Smooth muscle cell (in vitro differentiated cells): ENCODE data around the gene FTH1. TPM values are rescaled to one million over a fixed set of nuclear protein-coding genes. Genes with fewer than 3 reads are reported as not detected.
"Not testable (repeated sequence)": the region's sequence is repeated elsewhere in the genome, so short reads cannot be mapped to it uniquely, and the experiment has no call there.

Experiments
- DNase-seq: peaks from one replicate; lab custom pipeline; 2025; ENCODE audit not compliant: unreplicated experiment; lab: John Stamatoyannopoulos, UW
- H2AFZ ChIP-seq: fragments of 200-600 bp; sonication (generic); 2 replicates; pipeline ENCODE4 v1.6.0; 2016; ENCODE audit warnings: antibody characterized with exemption, low read depth, mild to moderate bottlenecking
- H3F3A ChIP-seq: fragments of 200-600 bp; sonication (generic); 2 replicates; pipeline ENCODE4 v1.6.0; 2017; ENCODE audit warnings: antibody characterized with exemption, low read depth
- H3K27ac ChIP-seq: fragments of 200-600 bp; sonication (generic); 2 replicates; pipeline ENCODE4 v1.5.1; 2016; ENCODE audit warnings: low read depth, mild to moderate bottlenecking
- H3K27me3 ChIP-seq: fragments of 200-600 bp; sonication (generic); 2 replicates; pipeline ENCODE4 v1.6.1; 2016; ENCODE audit warnings: low read depth, mild to moderate bottlenecking
- H3K36me3 ChIP-seq: fragments of 200-600 bp; sonication (generic); 2 replicates; pipeline ENCODE4 v1.5.1; 2016; ENCODE audit warnings: low read depth
- H3K4me1 ChIP-seq: fragments of 200-600 bp; sonication (generic); 2 replicates; pipeline ENCODE4 v1.5.1; 2016; ENCODE audit warnings: low read depth
- H3K4me2 ChIP-seq: fragments of 200-600 bp; sonication (generic); 2 replicates; pipeline ENCODE4 v1.6.0; 2016; ENCODE audit warnings: mild to moderate bottlenecking
- H3K4me3 ChIP-seq: fragments of 200-600 bp; sonication (generic); 2 replicates; pipeline ENCODE4 v1.5.1; 2016; ENCODE audit warnings: mild to moderate bottlenecking
- H3K79me2 ChIP-seq: fragments of 200-600 bp; sonication (generic); 2 replicates; pipeline ENCODE4 v1.6.0; 2016; ENCODE audit warnings: low read depth, mild to moderate bottlenecking
- H3K9ac ChIP-seq: fragments of 200-600 bp; sonication (generic); 2 replicates; pipeline ENCODE4 v1.6.0; 2016; ENCODE audit warnings: low read depth
- H3K9me3 ChIP-seq: fragments of 200-600 bp; sonication (generic); replicated peaks from 2 replicates; pipeline ENCODE4 v1.5.1; 2016; ENCODE audit warnings: low read depth
- H4K20me1 ChIP-seq: fragments of 200-600 bp; sonication (generic); 2 replicates; pipeline ENCODE4 v1.6.0; 2016; ENCODE audit warnings: low read depth
- CTCF ChIP-seq: fragments of 200-600 bp; sonication (generic); IDR thresholded peaks from 2 replicates; pipeline ENCODE4 v1.5.1; 2017; ENCODE audit warnings: borderline replicate concordance, mild to moderate bottlenecking, antibody characterized with exemption; ENCODE audit not compliant: insufficient read depth, poor library complexity, severe bottlenecking
- WGBS: methylation state at CpG from one replicate; pipeline ENCODE4 v1.1.7; 2016; ENCODE audit warnings: low lambda C conversion rate; 5-methylcytosine and 5-hydroxymethylcytosine counted together
- polyA plus RNA-seq: library from polyadenylated mRNA; unstranded; fragments of >200 nt; fragmentation: Nextera tagmentation; extraction: Ambion mirVana; gene quantifications from 2 replicates; pipeline ENCODE4 v1.2.1, GENCODE V29; 2016
- total RNA-seq: library from RNA; depleted of rRNA; stranded (reverse); fragments of >200 nt; gene quantifications from 2 replicates; pipeline ENCODE4 v1.2.3, GENCODE V29; 2014

The FTH1 gene
- total and polyA plus RNA-seq, 2 experiments from 2014 or later = 1,173 to 6,048 TPM

- H3K4me1 ChIP-seq = peaks cover 56% of the 10 kb centered on the region
- 65% methylated on average over 16 of the region's 16 CpGs for WGBS
- TF ChIP-seq CTCF = no peak
Measured at GRCh38 chr11:61968758-61969390, 1.4 kb upstream of the FTH1 start.

GRCh38 chr11:61967924-61968757 lies 707 bp upstream of the FTH1 start:
- 12% methylated on average over 52 of the region's 53 CpGs for whole genome bisulfite sequencing
- peaks cover 27% of the 10 kb centered on the region for H3K79me2 ChIP-seq
- H3K27me3 ChIP-seq = no peaks in the 10 kb centered on the region
- H4K20me1 ChIP-seq = peaks cover 42% of the 10 kb centered on the region
- H3K4me2 ChIP-seq = peak overlapping the region; percentile 87
- no peaks in the 10 kb centered on the region for H3K9me3 ChIP-seq
- H3K36me3 ChIP-seq = no peaks in the 10 kb centered on the region
- peak overlapping the region; percentile 97 for H3K27ac ChIP-seq
- H3K9ac ChIP-seq = peak overlapping the region; percentile 87
- peaks cover 48% of the 10 kb centered on the region for H3K4me1 ChIP-seq
- H3F3A ChIP-seq = peaks cover 46% of the 10 kb centered on the region
- no peak for DNase-seq
- no peak for TF ChIP-seq CTCF
- H3K4me3 ChIP-seq = peak overlapping the region; percentile 93
- H2AFZ ChIP-seq = peak overlapping the region; percentile 73

More at GRCh38 chr11:61968758-61969390, 1.4 kb upstream of the FTH1 start:
- H2AFZ ChIP-seq = no peak overlapping the region
- peaks cover 27% of the 10 kb centered on the region for H3K79me2 ChIP-seq
- H3K9ac ChIP-seq = peak overlapping the region; percentile 87
- H3K27ac ChIP-seq = peak overlapping the region; percentile 97
- peaks cover 34% of the 10 kb centered on the region for H4K20me1 ChIP-seq
- no peaks in the 10 kb centered on the region for H3K9me3 ChIP-seq
- no peaks in the 10 kb centered on the region for H3K36me3 ChIP-seq
- peak overlapping the region; percentile 87 for H3K4me2 ChIP-seq
- no peak for DNase-seq
- no peaks in the 10 kb centered on the region for H3K27me3 ChIP-seq
- peak overlapping the region; percentile 93 for H3K4me3 ChIP-seq
- peaks cover 49% of the 10 kb centered on the region for H3F3A ChIP-seq

- peaks cover 37% of the 10 kb centered on the region for H3K4me1 ChIP-seq
- DNase-seq = no peak
- H3K79me2 ChIP-seq = peaks cover 27% of the 10 kb centered on the region
Measured at GRCh38 chr11:61966734-61967115, 709 bp downstream of the FTH1 start.

GRCh38 chr11:61964666-61965271 lies 2.7 kb downstream of the FTH1 start:
- H3K27me3 ChIP-seq, DNase-seq, H3K9ac ChIP-seq, H3K36me3 ChIP-seq, H3K9me3 ChIP-seq, H2AFZ ChIP-seq: not testable (repeated sequence)
- Histone ChIP-seq H3K4me1 (peaks cover 24% of the 10 kb centered on the region), H3K79me2 (peaks cover 27% of the 10 kb centered on the region), H3K27ac (peak overlapping the region; percentile 97), H3K4me2 (peak overlapping the region; percentile 87), H3F3A (peaks cover 35% of the 10 kb centered on the region), H4K20me1 (peaks cover 59% of the 10 kb centered on the region), H3K4me3 (peak overlapping the region; percentile 93)
- 79% methylated on average over 9 of the region's 9 CpGs for WGBS

More at GRCh38 chr11:61966734-61967115, 709 bp downstream of the FTH1 start:
- Histone ChIP-seq H3K27ac (peak overlapping the region; percentile 97), H2AFZ (no peak overlapping the region), H3K9me3 (no peaks in the 10 kb centered on the region), H3K4me3 (peak overlapping the region; percentile 93), H4K20me1 (peaks cover 54% of the 10 kb centered on the region), H3F3A (peaks cover 46% of the 10 kb centered on the region), H3K4me2 (peak overlapping the region; percentile 87), H3K9ac (peak overlapping the region; percentile 87), H3K36me3 (no peaks in the 10 kb centered on the region), H3K27me3 (no peaks in the 10 kb centered on the region)
- WGBS = 2% methylated on average over 13 of the region's 13 CpGs
- TF ChIP-seq CTCF = no peak
